22Rv1 (cell line): Measurements from ENCODE around the gene SMURF2.

Experiments used
- ZFX ChIP-seq: fragments of 450-650 bp; IDR thresholded peaks from 2 replicates; pipeline ENCODE4 v1.6.1; 2017; ENCODE audit warnings: antibody characterized with exemption, borderline replicate concordance
- TF ChIP-seq, protein P1 (sequence below): fragments of 450-650 bp; IDR thresholded peaks from 2 replicates; pipeline ENCODE4 v1.5.1; 2017; ENCODE audit warnings: mild to moderate bottlenecking

DNA sequence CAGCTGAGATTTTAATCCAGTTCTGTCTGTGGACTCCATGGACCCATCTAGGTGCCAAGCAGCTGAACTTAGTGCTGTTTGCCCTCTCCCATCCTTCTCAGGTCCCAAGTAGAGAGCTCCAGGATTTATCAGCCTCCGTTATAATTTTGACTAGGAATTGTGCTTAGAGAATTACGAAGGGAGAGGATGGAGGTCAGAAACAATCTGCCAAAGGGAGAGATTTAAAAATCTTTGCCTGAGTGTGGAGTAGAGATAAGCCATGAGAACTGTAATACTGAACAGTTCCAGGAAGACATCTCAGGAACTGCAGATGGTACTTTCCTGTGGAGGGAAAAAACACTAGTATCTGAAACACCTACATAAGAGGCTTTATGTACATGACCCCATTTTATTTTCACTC, 128.3 kb downstream of the SMURF2 start:
- TF ChIP-seq, protein P1, sequence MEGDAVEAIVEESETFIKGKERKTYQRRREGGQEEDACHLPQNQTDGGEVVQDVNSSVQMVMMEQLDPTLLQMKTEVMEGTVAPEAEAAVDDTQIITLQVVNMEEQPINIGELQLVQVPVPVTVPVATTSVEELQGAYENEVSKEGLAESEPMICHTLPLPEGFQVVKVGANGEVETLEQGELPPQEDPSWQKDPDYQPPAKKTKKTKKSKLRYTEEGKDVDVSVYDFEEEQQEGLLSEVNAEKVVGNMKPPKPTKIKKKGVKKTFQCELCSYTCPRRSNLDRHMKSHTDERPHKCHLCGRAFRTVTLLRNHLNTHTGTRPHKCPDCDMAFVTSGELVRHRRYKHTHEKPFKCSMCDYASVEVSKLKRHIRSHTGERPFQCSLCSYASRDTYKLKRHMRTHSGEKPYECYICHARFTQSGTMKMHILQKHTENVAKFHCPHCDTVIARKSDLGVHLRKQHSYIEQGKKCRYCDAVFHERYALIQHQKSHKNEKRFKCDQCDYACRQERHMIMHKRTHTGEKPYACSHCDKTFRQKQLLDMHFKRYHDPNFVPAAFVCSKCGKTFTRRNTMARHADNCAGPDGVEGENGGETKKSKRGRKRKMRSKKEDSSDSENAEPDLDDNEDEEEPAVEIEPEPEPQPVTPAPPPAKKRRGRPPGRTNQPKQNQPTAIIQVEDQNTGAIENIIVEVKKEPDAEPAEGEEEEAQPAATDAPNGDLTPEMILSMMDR: no peak
- no peak for TF ChIP-seq ZFX
